ENCODE results near the gene LRIG2.
"Not testable (repeated sequence)": the region's sequence is repeated elsewhere in the genome, so short reads cannot be mapped to it uniquely, and the experiment has no call there.

The LRIG2 gene

GRCh38 chr1:113063456-113063855 is 9.5 kb upstream of the LRIG2 start:
- DNase-seq (ENCODE audit: low read depth in 3 of 3): not testable (repeated sequence)

DNA sequence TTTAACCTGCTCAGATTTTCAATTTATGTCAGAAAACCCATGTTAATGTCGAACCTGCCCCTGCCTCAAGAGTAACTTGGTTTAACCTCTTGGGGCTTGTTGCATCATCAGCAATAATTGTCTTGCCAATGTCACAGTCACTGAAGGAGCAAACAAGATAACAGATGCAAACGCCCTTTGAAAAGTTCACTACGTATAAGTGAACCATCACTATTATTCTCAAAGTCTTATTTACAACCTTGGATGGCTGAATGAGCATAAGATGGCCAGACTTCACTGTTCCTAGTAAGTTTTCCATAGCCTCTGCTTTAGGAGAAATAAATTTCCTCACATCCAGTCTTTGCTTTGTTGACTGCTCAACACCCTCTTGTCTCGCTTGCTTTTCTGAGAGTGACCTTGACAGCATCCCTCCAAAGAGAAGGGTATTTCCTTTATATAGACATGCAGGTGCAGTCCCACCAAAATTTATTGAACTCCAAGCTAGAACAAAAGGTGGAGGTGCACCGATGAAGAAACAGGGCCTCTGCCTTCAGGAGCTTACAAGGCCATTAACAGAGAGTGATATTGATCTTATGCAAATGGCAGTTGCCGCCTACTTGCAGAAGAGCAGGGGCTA is 749 bp upstream of the LRIG2 start:
- no peak for DNase-seq (ENCODE audit: low read depth in 3 of 3)

DNA sequence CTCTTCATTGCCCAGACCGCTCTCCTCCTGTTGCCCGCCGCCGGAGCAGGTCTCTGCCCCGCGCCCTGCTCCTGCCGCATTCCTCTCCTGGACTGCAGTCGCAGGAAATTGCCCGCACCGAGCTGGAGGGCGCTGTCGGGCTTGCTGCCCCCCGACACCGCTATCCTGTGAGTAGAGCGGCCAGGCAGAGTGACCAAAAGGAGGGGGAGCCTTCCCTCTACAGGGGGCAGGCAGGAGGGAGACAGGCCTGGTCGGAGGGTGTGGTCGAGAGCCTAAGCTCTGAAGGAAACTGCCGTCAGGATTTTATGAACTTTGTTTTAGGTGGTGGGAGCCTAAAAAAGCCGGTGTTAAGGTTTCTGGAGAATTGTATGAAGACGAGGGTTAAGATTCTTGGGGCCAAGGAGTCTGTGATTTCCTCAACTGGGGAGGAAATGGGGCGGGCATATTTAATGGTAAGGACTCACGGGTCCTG is 517 bp downstream of the LRIG2 start:
- DNase-seq (ENCODE audit: low read depth in 3 of 3): no peak

- no peak for DNase-seq (ENCODE audit: low read depth in 3 of 3)
These were observed 1.2 kb downstream of the LRIG2 start for GRCh38 chr1:113074237-113074636.

- DNase-seq (ENCODE audit: low read depth in 3 of 3): not testable (repeated sequence)
These were observed 5.0 kb downstream of the LRIG2 start for GRCh38 chr1:113077978-113078377.

- DNase-seq (ENCODE audit: low read depth in 3 of 3): no peak
These were observed 13.5 kb downstream of the LRIG2 start for GRCh38 chr1:113086541-113086940.

DNA sequence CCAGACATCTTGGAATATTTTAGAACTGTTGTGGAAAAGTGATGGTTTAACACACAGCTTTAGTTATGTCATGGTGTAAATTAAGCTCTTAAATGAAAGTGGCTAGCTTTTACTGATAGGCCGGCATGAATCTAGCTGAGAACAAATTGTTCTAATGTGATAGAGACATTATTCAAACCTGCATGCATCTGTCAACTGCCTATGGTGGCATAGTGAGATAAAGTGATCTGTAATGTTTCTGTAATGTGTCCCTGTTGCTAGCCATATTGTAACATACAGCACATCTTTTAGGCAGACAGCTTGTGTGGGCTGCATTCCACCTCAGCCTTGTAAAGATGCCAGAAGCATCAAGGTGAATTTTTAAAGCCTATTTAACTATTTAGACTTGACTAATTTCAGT is 16.0 kb downstream of the LRIG2 start:
- no peak for DNase-seq (ENCODE audit: low read depth in 3 of 3)

GRCh38 chr1:113090051-113090450 is 17.1 kb downstream of the LRIG2 start:
- DNase-seq (ENCODE audit: low read depth in 3 of 3): no peak

DNA sequence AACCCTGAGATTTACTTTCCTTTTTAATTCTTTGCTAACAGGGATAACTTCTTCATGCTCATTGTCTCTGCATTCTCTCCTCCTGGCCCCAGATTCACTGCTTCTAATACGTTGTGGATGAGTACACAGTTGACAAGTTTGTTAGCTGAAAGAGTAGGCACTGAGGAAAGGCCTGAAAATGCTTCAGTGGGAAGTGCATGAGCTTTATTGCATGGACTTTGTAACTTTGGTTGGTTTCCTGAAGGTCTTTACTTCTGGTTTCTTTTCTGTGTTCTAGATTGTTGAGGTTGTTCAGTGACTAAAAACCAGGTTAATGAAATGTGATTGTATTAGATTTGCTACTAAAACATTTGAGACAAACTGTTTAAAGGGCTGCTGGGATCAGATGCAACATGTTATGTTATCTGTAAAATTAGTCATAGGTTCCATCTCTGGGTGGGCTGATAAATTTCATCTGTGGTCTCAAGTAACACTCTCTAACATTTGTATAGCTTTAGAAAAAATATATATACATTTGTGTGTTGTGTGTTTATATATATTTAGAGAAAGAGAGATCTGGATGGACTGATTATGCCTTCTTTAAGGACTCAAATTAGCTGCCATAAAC is 19.1 kb downstream of the LRIG2 start:
- no peak for DNase-seq (ENCODE audit: low read depth in 3 of 3)

DNA sequence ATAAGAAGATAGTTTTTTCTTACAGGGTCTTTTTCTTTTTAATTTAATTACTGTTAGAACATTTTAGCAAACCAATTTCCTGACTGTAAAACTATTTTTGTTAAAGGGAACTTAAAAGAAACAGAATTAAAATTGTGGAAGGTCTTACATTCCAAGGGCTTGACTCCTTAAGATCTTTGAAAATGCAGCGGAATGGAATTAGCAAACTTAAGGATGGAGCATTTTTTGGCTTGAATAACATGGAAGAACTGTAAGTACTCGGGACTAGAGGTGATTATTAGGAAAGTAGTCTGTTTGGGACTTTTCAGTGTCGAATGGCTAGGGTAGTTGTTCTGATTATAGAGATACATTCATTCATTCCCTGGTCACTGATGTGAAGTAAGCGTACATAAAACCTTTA is 21.5 kb downstream of the LRIG2 start:
- DNase-seq (ENCODE audit: low read depth in 3 of 3): no peak

DNA sequence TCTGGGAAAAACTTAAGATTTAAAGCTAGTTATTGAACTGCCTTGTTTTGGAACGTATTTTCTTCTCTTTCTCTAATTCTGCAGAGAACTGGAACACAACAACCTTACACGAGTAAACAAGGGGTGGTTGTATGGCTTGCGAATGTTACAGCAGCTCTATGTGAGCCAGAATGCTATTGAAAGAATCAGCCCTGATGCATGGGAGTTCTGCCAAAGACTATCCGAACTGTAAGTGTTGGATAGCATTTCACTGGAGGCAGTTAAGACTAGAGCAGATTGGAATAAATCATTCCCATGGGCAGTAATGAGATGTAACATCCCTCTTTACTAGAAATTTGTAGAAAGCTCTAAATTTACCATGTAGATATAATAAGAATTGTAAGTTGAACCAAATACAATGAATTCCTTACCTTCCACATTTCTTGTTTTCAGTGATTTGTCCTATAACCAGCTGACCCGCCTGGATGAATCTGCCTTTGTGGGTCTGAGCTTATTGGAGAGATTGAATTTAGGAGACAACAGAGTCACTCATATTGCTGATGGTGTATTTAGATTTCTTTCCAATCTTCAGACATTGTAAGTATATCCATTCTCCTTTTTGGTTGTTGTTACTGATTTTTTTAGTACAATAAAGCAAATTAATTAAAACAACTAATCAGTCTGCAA is 22.9 kb downstream of the LRIG2 start:
- no peak for DNase-seq (ENCODE audit: low read depth in 3 of 3)

- no peak for DNase-seq (ENCODE audit: low read depth in 3 of 3)
These were observed 23.5 kb downstream of the LRIG2 start for GRCh38 chr1:113096493-113096892.

DNA sequence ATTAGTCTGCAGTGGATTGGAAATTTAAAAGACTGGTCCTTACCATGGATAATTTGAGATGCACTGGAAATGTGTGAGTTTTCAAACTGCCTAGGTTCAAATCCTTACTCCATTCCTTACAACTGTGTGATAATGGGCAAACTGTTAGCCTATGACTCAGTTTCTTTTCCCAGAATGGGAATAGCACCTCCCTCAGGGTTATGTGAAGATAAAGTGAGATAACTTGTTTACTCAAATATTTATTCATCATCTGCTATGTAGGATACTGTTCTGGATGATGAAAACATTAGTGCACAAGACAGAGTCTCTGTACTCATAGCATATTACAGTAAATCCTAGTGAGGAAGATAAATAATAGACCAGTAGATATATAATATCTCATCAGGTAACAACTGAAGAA is 28.6 kb downstream of the LRIG2 start:
- no peak for DNase-seq (ENCODE audit: low read depth in 3 of 3)

- no peak for DNase-seq (ENCODE audit: low read depth in 3 of 3)
These were observed 30.1 kb downstream of the LRIG2 start for GRCh38 chr1:113103048-113103447.

DNA sequence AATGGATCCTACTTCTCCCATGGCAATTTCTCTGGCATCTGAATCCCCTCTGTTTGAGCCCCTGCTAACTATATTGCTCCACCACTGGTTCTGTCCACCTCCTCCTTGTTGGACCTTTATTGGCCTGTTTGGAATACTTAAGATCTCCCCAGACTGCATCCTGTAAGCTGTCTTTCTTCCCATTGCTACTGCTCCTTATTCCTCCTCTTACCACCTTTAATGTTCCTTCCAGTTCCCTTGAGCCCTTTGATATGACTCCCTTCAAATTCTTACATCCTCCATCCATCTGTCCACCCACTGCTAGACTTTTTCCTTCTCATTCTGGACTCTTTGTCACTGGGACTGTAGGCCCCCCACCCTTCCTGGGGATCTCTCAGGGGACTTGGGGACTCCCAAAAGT is 31.0 kb downstream of the LRIG2 start:
- DNase-seq (ENCODE audit: low read depth in 3 of 3): no peak

DNA sequence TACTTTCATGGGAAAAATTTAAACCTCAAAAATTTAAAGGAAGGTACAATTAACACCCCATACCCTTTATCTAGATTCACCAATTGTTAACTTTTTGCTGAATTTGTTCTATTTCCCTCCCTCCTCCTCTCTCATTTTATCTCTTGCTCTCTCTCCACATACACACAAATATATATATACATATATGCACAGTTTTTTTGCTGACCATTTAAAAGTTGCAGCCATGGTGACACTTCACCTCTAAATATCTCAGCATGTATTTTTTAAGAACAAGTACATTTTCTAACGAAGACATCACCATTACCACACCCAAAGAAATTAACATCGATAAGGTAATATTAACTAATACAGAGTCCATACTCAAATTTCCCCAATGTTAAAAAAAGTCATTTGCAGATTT is 33.9 kb downstream of the LRIG2 start:
- no peak for DNase-seq (ENCODE audit: low read depth in 3 of 3)

- no peak for DNase-seq (ENCODE audit: low read depth in 3 of 3)
These were observed 37.0 kb downstream of the LRIG2 start for GRCh38 chr1:113109908-113110554.

DNA sequence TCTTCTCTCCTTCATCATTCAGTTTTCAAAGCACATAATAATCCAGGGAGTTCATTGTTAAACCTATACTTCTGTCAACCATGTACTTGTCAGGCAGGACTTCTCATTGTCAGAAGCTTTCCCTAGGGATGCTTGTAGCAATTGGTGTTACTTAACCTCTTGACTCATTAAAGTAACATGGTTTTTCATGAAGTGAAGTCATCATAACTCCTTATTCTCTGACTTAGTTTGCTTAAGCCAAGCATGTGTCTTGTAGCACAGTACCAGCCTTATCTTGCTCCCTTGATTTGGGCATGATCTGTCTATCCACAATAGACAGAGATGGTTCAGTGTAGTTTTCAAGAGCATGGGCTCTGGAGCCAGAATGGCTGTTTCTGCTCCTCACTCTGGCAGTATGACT is 45.3 kb downstream of the LRIG2 start:
- DNase-seq (ENCODE audit: low read depth in 3 of 3): no peak

GRCh38 chr1:113123737-113124136 is 50.7 kb downstream of the LRIG2 start:
- DNase-seq (ENCODE audit: low read depth in 3 of 3): no peak

DNA sequence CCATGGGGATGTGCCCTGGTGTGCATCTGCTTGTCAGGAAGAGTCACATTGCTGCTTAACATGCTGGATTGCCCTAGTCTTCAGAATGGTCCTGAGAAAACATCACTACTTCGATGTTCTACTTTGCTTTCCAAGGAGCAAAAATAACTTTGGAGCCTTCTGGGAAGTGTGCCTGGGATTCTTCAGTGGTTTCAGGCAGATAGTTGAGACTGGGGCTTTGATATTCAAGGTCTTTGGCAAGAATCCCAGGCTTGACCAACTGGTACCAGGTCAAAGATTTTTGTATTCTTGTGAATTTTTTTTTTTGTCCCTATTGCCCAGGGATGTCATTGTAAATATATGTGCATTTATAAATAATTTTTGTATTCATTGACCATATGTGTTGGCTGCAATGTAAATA is 51.4 kb downstream of the LRIG2 start:
- no peak for DNase-seq (ENCODE audit: low read depth in 3 of 3)

DNA sequence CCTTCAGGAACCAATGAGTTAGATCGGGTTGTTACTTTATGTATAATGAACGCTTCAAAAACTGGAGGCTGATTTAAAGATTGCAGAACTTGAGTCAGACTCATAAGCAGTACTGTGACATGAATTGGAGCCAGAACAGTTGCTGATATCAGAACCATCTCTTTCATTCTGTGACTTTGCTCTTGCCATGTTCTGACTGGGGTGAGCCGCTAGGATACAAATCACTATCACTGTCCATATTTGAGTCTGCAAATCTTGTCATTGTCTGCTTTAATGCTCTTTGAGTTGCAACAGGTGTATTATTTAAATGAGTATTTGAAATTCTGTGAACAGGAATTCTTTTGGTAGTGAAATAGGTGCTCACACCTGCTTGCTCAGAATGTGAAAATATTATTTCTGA is 52.5 kb downstream of the LRIG2 start:
- no peak for DNase-seq (ENCODE audit: low read depth in 3 of 3)

GRCh38 chr1:113126207-113126606 is 53.2 kb downstream of the LRIG2 start:
- no peak for DNase-seq (ENCODE audit: low read depth in 3 of 3)

DNA sequence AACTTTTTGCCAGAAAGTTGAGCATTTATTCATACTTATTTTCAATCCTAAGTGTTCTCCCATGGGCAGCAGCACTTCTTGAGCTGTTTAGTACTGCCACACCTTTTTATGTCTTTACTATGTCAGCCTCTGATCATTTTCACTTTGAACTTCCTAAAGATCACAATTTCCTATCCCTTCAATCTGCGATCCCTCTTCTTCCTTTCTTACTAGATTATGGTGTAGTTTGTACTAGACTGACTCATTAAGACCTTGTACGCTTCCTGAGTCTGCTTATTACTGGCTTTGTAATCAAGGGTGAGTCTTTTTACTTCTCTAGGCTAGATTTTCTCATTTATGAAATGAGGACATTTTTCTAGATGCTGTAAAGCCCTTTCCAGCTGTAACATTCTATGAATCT is 55.1 kb downstream of the LRIG2 start:
- DNase-seq (ENCODE audit: low read depth in 3 of 3): no peak

Data from stimulated activated CD4-positive, alpha-beta T cell treated with anti-CD3 and anti-CD28 coated beads, TNF-alpha, amount 100 ng/mL, for 4 hours (primary cell).